ENCODE data around the gene PLEKHG7. TPM values are rescaled to one million over a fixed set of nuclear protein-coding genes. Genes with fewer than 3 reads are reported as not detected.

The PLEKHG7 gene
- total and polyA plus RNA-seq, 8 donors: 0.29 to 2.7 (median 0.59) TPM; not detected in 2

DNA sequence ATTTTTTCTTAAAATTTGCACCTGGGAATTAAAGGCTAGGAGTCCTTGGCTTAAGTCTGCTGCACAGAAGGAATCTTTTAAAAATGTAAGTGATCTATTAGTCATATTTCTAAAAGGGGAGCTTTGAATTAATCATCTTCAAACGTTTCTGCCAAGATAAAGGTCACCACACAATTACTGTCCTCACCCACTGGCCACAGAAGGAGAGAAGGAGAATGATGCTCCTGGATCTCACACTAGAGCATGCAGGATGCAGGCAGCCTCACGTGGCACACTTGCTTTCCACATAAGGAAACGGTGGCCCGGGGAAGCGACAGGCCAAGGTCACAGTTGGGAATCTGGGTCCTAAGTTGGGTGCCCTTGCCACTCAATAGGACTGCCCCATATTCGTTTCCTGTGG, 16.9 kb downstream of the PLEKHG7 start:
- Histone ChIP-seq H3K4me1 (no peaks in the 10 kb centered on the region), H3K9me3 (peaks cover 0 to 5% (median 3%) of the 10 kb centered on the region in 4 donors), H3K27me3 (no peaks in the 10 kb centered on the region), H3K4me3 (no peak overlapping the region), H3K27ac (no peak overlapping the region), H3K36me3 (no peaks in the 10 kb centered on the region)
- WGBS, 5 donors: 51 to 68% (median 66%) methylated on average over 6 of the region's 6 CpGs
- TF ChIP-seq POLR2A (IDR thresholded peaks at IDR 0.05): no peak
- TF ChIP-seq, protein P1, sequence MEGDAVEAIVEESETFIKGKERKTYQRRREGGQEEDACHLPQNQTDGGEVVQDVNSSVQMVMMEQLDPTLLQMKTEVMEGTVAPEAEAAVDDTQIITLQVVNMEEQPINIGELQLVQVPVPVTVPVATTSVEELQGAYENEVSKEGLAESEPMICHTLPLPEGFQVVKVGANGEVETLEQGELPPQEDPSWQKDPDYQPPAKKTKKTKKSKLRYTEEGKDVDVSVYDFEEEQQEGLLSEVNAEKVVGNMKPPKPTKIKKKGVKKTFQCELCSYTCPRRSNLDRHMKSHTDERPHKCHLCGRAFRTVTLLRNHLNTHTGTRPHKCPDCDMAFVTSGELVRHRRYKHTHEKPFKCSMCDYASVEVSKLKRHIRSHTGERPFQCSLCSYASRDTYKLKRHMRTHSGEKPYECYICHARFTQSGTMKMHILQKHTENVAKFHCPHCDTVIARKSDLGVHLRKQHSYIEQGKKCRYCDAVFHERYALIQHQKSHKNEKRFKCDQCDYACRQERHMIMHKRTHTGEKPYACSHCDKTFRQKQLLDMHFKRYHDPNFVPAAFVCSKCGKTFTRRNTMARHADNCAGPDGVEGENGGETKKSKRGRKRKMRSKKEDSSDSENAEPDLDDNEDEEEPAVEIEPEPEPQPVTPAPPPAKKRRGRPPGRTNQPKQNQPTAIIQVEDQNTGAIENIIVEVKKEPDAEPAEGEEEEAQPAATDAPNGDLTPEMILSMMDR (IDR thresholded peaks at IDR 0.05): no peak
- no peak for TF ChIP-seq POLR2AphosphoS5 (IDR thresholded peaks at IDR 0.05)
- TF ChIP-seq EP300 (IDR thresholded peaks at IDR 0.05): no peak
- intact Hi-C loops (cut with DNase I; ENCODE audit: low total_unique reads): no loop called here
- DNase-seq: no peak

DNA sequence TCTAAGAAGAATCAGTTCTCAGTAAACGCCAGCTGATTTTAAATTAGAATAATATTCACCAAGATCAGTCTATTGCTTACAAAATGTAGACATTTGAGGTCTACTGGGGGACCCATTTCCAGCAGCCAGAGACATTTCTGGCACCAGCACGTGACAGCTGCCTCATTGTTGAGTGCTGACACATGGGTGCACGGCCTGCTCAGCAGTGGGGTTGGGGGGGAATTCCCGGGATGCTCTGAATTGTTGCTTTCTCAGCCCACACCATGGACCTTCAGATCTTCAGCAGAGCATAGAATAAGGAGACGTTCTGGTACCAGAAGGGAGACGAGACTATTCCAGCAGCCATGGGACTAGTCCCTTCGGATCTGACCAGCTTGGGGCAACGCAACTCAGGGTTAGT, 18.3 kb downstream of the PLEKHG7 start:
- H3K4me3 ChIP-seq: no peak overlapping the region
- TF ChIP-seq EP300 (IDR thresholded peaks at IDR 0.05) (no peak), POLR2AphosphoS5 (IDR thresholded peaks at IDR 0.05) (no peak), POLR2A (IDR thresholded peaks at IDR 0.05) (no peak)
- TF ChIP-seq, protein P1 (IDR thresholded peaks at IDR 0.05): no peak
- intact Hi-C loops (cut with DNase I; ENCODE audit: low total_unique reads): no loop called here

DNA sequence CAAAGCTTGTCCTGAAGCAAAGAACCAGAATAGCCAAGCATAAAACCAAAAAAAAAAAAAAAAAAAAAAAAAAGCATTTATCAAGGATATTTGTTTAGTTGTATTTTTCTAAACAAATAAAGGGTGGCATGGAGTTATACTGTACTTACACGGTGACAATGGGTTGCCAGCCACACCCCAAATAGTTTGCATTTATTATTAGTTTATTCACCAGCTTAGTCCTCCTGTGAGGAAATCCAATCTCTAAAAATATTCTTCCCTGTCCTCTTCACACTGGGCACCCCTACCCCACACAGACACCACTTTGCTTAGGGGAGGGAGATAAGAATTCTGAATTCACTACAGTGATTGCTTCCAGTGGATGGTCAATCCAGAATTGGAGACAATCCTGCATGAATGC, 18.9 kb downstream of the PLEKHG7 start:
- Histone ChIP-seq H3K9me3 (peaks cover 3 to 10% (median 4%) of the 10 kb centered on the region in 4 donors), H3K27ac (no peak overlapping the region), H3K36me3 (no peaks in the 10 kb centered on the region), H3K4me3 (no peak overlapping the region), H3K27me3 (no peaks in the 10 kb centered on the region), H3K4me1 (no peaks in the 10 kb centered on the region)
- intact Hi-C loops (cut with DNase I; ENCODE audit: low total_unique reads): no loop called here
- no peak for DNase-seq
- 44 to 83% (median 58%) methylated on average over 1 of the region's 1 CpG for WGBS, 5 donors
- TF ChIP-seq POLR2AphosphoS5 (IDR thresholded peaks at IDR 0.05) (no peak), EP300 (IDR thresholded peaks at IDR 0.05) (no peak), POLR2A (IDR thresholded peaks at IDR 0.05) (no peak)
- TF ChIP-seq, protein P1 (IDR thresholded peaks at IDR 0.05): no peak

More for the DNA sequence above, 18.3 kb downstream of the PLEKHG7 start:
- WGBS, 5 donors: 79 to 90% (median 83%) methylated on average over 8 of the region's 8 CpGs
- no peak for DNase-seq
- Histone ChIP-seq H3K36me3 (no peaks in the 10 kb centered on the region), H3K4me1 (no peaks in the 10 kb centered on the region), H3K27me3 (no peaks in the 10 kb centered on the region), H3K9me3 (peaks cover 3 to 10% (median 4%) of the 10 kb centered on the region in 4 donors), H3K27ac (no peak overlapping the region)

DNA sequence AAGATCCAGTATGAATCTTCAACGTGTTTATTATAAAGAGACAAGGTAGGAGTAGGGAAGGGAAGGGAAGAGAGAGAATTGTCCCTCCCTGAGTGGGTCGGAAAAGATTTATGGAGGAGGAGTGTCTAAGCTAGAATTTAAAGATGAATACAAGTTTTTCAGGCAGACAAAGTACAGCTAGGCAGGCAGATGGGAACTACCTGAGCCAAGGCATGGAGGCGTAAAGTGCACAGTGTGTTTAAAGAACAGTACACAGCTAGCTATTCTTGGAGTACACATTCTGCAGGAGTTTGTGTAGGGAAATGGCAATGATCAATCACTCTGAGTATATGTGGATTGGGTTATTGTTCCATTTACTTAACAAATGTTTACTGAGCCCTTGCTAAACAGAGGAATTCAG, 20.1 kb downstream of the PLEKHG7 start:
- no peak overlapping the region for H3K27ac ChIP-seq
- no peak overlapping the region for H3K4me3 ChIP-seq
- TF ChIP-seq, protein P1 (IDR thresholded peaks at IDR 0.05): no peak
- TF ChIP-seq EP300 (IDR thresholded peaks at IDR 0.05): no peak
- TF ChIP-seq POLR2AphosphoS5 (IDR thresholded peaks at IDR 0.05): no peak
- TF ChIP-seq POLR2A (IDR thresholded peaks at IDR 0.05): no peak
- H3K9me3 ChIP-seq: peaks cover 3 to 10% (median 4%) of the 10 kb centered on the region in 4 donors
- no peaks in the 10 kb centered on the region for H3K4me1 ChIP-seq
- no peaks in the 10 kb centered on the region for H3K36me3 ChIP-seq
- DNase-seq: no peak
- intact Hi-C loops (cut with DNase I; ENCODE audit: low total_unique reads): no loop called here
- H3K27me3 ChIP-seq: no peaks in the 10 kb centered on the region
- 50 to 72% (median 64%) methylated on average over 3 of the region's 3 CpGs for WGBS, 5 donors
